ENCODE data around the gene CYP46A1.
"Not testable (repeated sequence)": the region's sequence is repeated elsewhere in the genome, so short reads cannot be mapped to it uniquely, and the experiment has no call there.

CYP46A1 gene

GRCh38 chr14:99649643-99650042 is 34.5 kb upstream of the CYP46A1 start:
- Mint-ChIP-seq H3K9me3 (no peaks in the 10 kb centered on the region), H3K27ac (no peak overlapping the region), H3K4me3 (no peak overlapping the region), H3K36me3 (ENCODE audit: low read depth) (no peaks in the 10 kb centered on the region), H3K27me3 (ENCODE audit: low read depth) (peaks cover 14% of the 10 kb centered on the region), H3K4me1 (ENCODE audit: low read depth) (no peaks in the 10 kb centered on the region)

GRCh38 chr14:99650189-99650588 is 33.9 kb upstream of the CYP46A1 start:
- Mint-ChIP-seq H3K27ac (no peak overlapping the region), H3K9me3 (no peaks in the 10 kb centered on the region), H3K36me3 (ENCODE audit: low read depth) (no peaks in the 10 kb centered on the region), H3K27me3 (ENCODE audit: low read depth) (peaks cover 16% of the 10 kb centered on the region), H3K4me1 (ENCODE audit: low read depth) (no peaks in the 10 kb centered on the region), H3K4me3 (no peak overlapping the region)

- Mint-ChIP-seq H3K27me3 (ENCODE audit: low read depth) (peaks cover 6% of the 10 kb centered on the region), H3K9me3 (no peaks in the 10 kb centered on the region), H3K36me3 (ENCODE audit: low read depth) (no peaks in the 10 kb centered on the region), H3K4me1 (ENCODE audit: low read depth) (no peaks in the 10 kb centered on the region), H3K4me3 (no peak overlapping the region), H3K27ac (no peak overlapping the region)
Observed at GRCh38 chr14:99651953-99652746, 31.9 kb upstream of the CYP46A1 start.

GRCh38 chr14:99654235-99654985 is 29.7 kb upstream of the CYP46A1 start:
- no peaks in the 10 kb centered on the region for H3K4me1 Mint-ChIP-seq (ENCODE audit: low read depth)
- peaks cover 23% of the 10 kb centered on the region for H3K27me3 Mint-ChIP-seq (ENCODE audit: low read depth)
- H3K9me3 Mint-ChIP-seq: no peaks in the 10 kb centered on the region
- H3K4me3 Mint-ChIP-seq: no peak overlapping the region
- H3K36me3 Mint-ChIP-seq (ENCODE audit: low read depth): no peaks in the 10 kb centered on the region
- no peak overlapping the region for H3K27ac Mint-ChIP-seq

- H3K9me3 Mint-ChIP-seq: no peaks in the 10 kb centered on the region
- H3K27me3 Mint-ChIP-seq (ENCODE audit: low read depth): peaks cover 29% of the 10 kb centered on the region
- H3K27ac Mint-ChIP-seq: no peak overlapping the region
- no peak overlapping the region for H3K4me3 Mint-ChIP-seq
- H3K4me1 Mint-ChIP-seq (ENCODE audit: low read depth): no peaks in the 10 kb centered on the region
- H3K36me3 Mint-ChIP-seq (ENCODE audit: low read depth): no peaks in the 10 kb centered on the region
Observed at GRCh38 chr14:99655521-99655920, 28.6 kb upstream of the CYP46A1 start.

GRCh38 chr14:99656171-99656570 is 27.9 kb upstream of the CYP46A1 start:
- H3K27me3 Mint-ChIP-seq (ENCODE audit: low read depth): peaks cover 36% of the 10 kb centered on the region

GRCh38 chr14:99657645-99658155 is 26.4 kb upstream of the CYP46A1 start:
- H3K9me3 Mint-ChIP-seq: no peaks in the 10 kb centered on the region
- H3K27me3 Mint-ChIP-seq (ENCODE audit: low read depth): peaks cover 48% of the 10 kb centered on the region
- H3K27ac Mint-ChIP-seq: no peak overlapping the region
- H3K4me3 Mint-ChIP-seq: no peak overlapping the region
- H3K36me3 Mint-ChIP-seq (ENCODE audit: low read depth): no peaks in the 10 kb centered on the region
- H3K4me1 Mint-ChIP-seq (ENCODE audit: low read depth): no peaks in the 10 kb centered on the region

More at GRCh38 chr14:99656171-99656570, 27.9 kb upstream of the CYP46A1 start:
- Mint-ChIP-seq H3K9me3 (no peaks in the 10 kb centered on the region), H3K4me1 (ENCODE audit: low read depth) (no peaks in the 10 kb centered on the region), H3K36me3 (ENCODE audit: low read depth) (no peaks in the 10 kb centered on the region), H3K4me3 (no peak overlapping the region), H3K27ac (no peak overlapping the region)

GRCh38 chr14:99658218-99658845 is 25.8 kb upstream of the CYP46A1 start:
- Mint-ChIP-seq H3K27ac (no peak overlapping the region), H3K4me1 (ENCODE audit: low read depth) (no peaks in the 10 kb centered on the region), H3K9me3 (no peaks in the 10 kb centered on the region), H3K4me3 (no peak overlapping the region), H3K36me3 (ENCODE audit: low read depth) (no peaks in the 10 kb centered on the region), H3K27me3 (ENCODE audit: low read depth) (peaks cover 52% of the 10 kb centered on the region)

- Mint-ChIP-seq H3K27me3 (ENCODE audit: low read depth) (peaks cover 51% of the 10 kb centered on the region), H3K9me3 (no peaks in the 10 kb centered on the region), H3K4me1 (ENCODE audit: low read depth) (no peaks in the 10 kb centered on the region), H3K36me3 (ENCODE audit: low read depth) (no peaks in the 10 kb centered on the region), H3K27ac (no peak overlapping the region), H3K4me3 (no peak overlapping the region)
Observed at GRCh38 chr14:99659333-99659741, 24.8 kb upstream of the CYP46A1 start.

- Mint-ChIP-seq H3K27ac (peak overlapping the region; percentile 49), H3K27me3 (ENCODE audit: low read depth) (peaks cover 46% of the 10 kb centered on the region)
Observed at GRCh38 chr14:99660006-99660566, 24.0 kb upstream of the CYP46A1 start.

GRCh38 chr14:99660794-99661193 is 23.3 kb upstream of the CYP46A1 start:
- no peaks in the 10 kb centered on the region for H3K9me3 Mint-ChIP-seq
- H3K36me3 Mint-ChIP-seq (ENCODE audit: low read depth): no peaks in the 10 kb centered on the region
- H3K4me3 Mint-ChIP-seq: no peak overlapping the region
- no peaks in the 10 kb centered on the region for H3K4me1 Mint-ChIP-seq (ENCODE audit: low read depth)
- peaks cover 46% of the 10 kb centered on the region for H3K27me3 Mint-ChIP-seq (ENCODE audit: low read depth)
- H3K27ac Mint-ChIP-seq: no peak overlapping the region

More at GRCh38 chr14:99660006-99660566, 24.0 kb upstream of the CYP46A1 start:
- no peaks in the 10 kb centered on the region for H3K36me3 Mint-ChIP-seq (ENCODE audit: low read depth)
- H3K4me3 Mint-ChIP-seq: no peak overlapping the region
- no peaks in the 10 kb centered on the region for H3K9me3 Mint-ChIP-seq
- no peaks in the 10 kb centered on the region for H3K4me1 Mint-ChIP-seq (ENCODE audit: low read depth)

- not testable (repeated sequence) for H3K36me3 Mint-ChIP-seq (ENCODE audit: low read depth); H3K9me3 Mint-ChIP-seq; H3K4me1 Mint-ChIP-seq (ENCODE audit: low read depth); H3K27ac Mint-ChIP-seq; H3K4me3 Mint-ChIP-seq
- peaks cover 46% of the 10 kb centered on the region for H3K27me3 Mint-ChIP-seq (ENCODE audit: low read depth)
Observed at GRCh38 chr14:99661206-99661605, 22.9 kb upstream of the CYP46A1 start.

- H3K27ac Mint-ChIP-seq: no peak overlapping the region
- no peaks in the 10 kb centered on the region for H3K36me3 Mint-ChIP-seq (ENCODE audit: low read depth)
Observed at GRCh38 chr14:99662846-99663245, 21.3 kb upstream of the CYP46A1 start.

GRCh38 chr14:99663386-99664057 is 20.6 kb upstream of the CYP46A1 start:
- Mint-ChIP-seq H3K27ac (no peak overlapping the region), H3K9me3 (no peaks in the 10 kb centered on the region), H3K4me1 (ENCODE audit: low read depth) (no peaks in the 10 kb centered on the region), H3K4me3 (no peak overlapping the region), H3K27me3 (ENCODE audit: low read depth) (peaks cover 35% of the 10 kb centered on the region), H3K36me3 (ENCODE audit: low read depth) (no peaks in the 10 kb centered on the region)

More at GRCh38 chr14:99662846-99663245, 21.3 kb upstream of the CYP46A1 start:
- Mint-ChIP-seq H3K9me3 (no peaks in the 10 kb centered on the region), H3K27me3 (ENCODE audit: low read depth) (peaks cover 42% of the 10 kb centered on the region), H3K4me1 (ENCODE audit: low read depth) (no peaks in the 10 kb centered on the region), H3K4me3 (no peak overlapping the region)

All from T-helper 1 cell treated with Interleukin-12 subunit alpha and Interleukin-12 subunit beta and Interleukin-4 antibody, amounts not matched to agents 30 μg/mL and 1 μg/mL, for 36 hours (primary cell).